Liver (tissue), 9 donors: Measurements from ENCODE around the gene AMT. TPM values are rescaled to one million over a fixed set of nuclear protein-coding genes. Genes with fewer than 3 reads are reported as not detected.

Source experiments
- DNase-seq: peaks from one replicate; pipeline ENCODE4 v3.0.0-alpha.2; 2017; ENCODE audit warnings: low spot score
- H3K27ac ChIP-seq, 2 donors: one replicate each; pipeline ENCODE4 v1.7.0; 2013; ENCODE audit warnings: inconsistent platforms in 2 of 2, low read length in 2 of 2, control low read depth in 1 of 2, low read depth in 1 of 2, mild to moderate bottlenecking in 1 of 2
- H3K27me3 ChIP-seq, 4 donors: one replicate each; pipeline versions ENCODE4 v1.6.1 to v1.7.0; 2013; ENCODE audit warnings: low read length in 3 of 4, inconsistent platforms in 1 of 4, mild to moderate bottlenecking in 1 of 4, moderate library complexity in 1 of 4; ENCODE audit not compliant: control insufficient read depth in 4 of 4, insufficient read depth in 4 of 4
- H3K36me3 ChIP-seq, 4 donors: one replicate each; pipeline versions ENCODE4 v1.6.1 to v1.7.0; 2013; ENCODE audit warnings: low read length in 3 of 4, mild to moderate bottlenecking in 3 of 4, low read depth in 1 of 4, moderate library complexity in 1 of 4; ENCODE audit not compliant: control insufficient read depth in 4 of 4, insufficient read depth in 3 of 4
- H3K4me1 ChIP-seq, 4 donors: one replicate each; pipeline versions ENCODE4 v1.6.1 to v1.7.0; 2013; ENCODE audit warnings: low read length in 3 of 4, mild to moderate bottlenecking in 3 of 4, moderate library complexity in 1 of 4; ENCODE audit not compliant: control insufficient read depth in 4 of 4, insufficient read depth in 4 of 4
- H3K4me3 ChIP-seq, 3 donors: one replicate each; pipeline versions ENCODE4 v1.6.1 to v1.7.0; 2013; ENCODE audit warnings: low read length in 3 of 3, control low read depth in 1 of 3, low read depth in 1 of 3, mild to moderate bottlenecking in 1 of 3
- H3K9ac ChIP-seq, 2 donors: one replicate each; pipeline ENCODE4 v1.7.0; 2013; ENCODE audit warnings: low read length in 2 of 2, mild to moderate bottlenecking in 2 of 2, moderate library complexity in 2 of 2, control low read depth in 1 of 2, low read depth in 1 of 2
- H3K9me3 ChIP-seq, 4 donors: one replicate each; pipeline versions ENCODE4 v1.6.1 to v1.7.0; 2013; ENCODE audit warnings: low read length in 3 of 4; ENCODE audit not compliant: control insufficient read depth in 4 of 4
- ATF3 ChIP-seq: IDR thresholded peaks from 2 replicates; pipeline ENCODE4 v1.6.1; 2016; ENCODE audit warnings: antibody characterized with exemption
- EGR1 ChIP-seq, 2 donors: IDR thresholded peaks; 2 replicates each; pipeline ENCODE4 v1.6.1; 2016 to 2018; ENCODE audit warnings: antibody characterized with exemption in 2 of 2, low read depth in 2 of 2
- FOXA1 ChIP-seq: IDR thresholded peaks from 2 replicates; pipeline ENCODE4 v1.6.1; 2016; ENCODE audit warnings: antibody characterized with exemption
- FOXA2 ChIP-seq: IDR thresholded peaks from 2 replicates; pipeline ENCODE4 v1.6.1; 2016; ENCODE audit warnings: antibody characterized with exemption
- GABPA ChIP-seq, 2 donors: IDR thresholded peaks in 1 of 2; conservative IDR thresholded peaks in 1 of 2; 2 replicates each; pipeline ENCODE4 v1.6.1; 2016; ENCODE audit warnings: antibody characterized with exemption in 2 of 2, mild to moderate bottlenecking in 1 of 2, moderate library complexity in 1 of 2
- HNF4A ChIP-seq, 2 donors: conservative IDR thresholded peaks; 2 replicates each; pipeline ENCODE4 v1.6.1; 2016; ENCODE audit warnings: antibody characterized with exemption in 2 of 2, mild to moderate bottlenecking in 2 of 2
- HNF4G ChIP-seq: IDR thresholded peaks from 2 replicates; pipeline ENCODE4 v1.6.1; 2016; ENCODE audit warnings: antibody characterized with exemption
- JUND ChIP-seq, 2 donors: IDR thresholded peaks; 2 replicates each; pipeline ENCODE4 v1.6.1; 2016; ENCODE audit warnings: antibody characterized with exemption in 2 of 2
- NR2F2 ChIP-seq: IDR thresholded peaks from 2 replicates; pipeline ENCODE4 v1.6.1; 2016; ENCODE audit warnings: antibody characterized with exemption
- RAD21 ChIP-seq, 2 donors: IDR thresholded peaks; 2 replicates each; pipeline ENCODE4 v1.6.1; 2016; ENCODE audit warnings: antibody characterized with exemption in 2 of 2, mild to moderate bottlenecking in 2 of 2
- RXRA ChIP-seq, 2 donors: IDR thresholded peaks; 2 replicates each; pipeline ENCODE4 v1.6.1; 2017 to 2018; ENCODE audit warnings: antibody characterized with exemption in 2 of 2, mild to moderate bottlenecking in 1 of 2
- SP1 ChIP-seq: IDR thresholded peaks from 2 replicates; pipeline ENCODE4 v1.6.1; 2018; ENCODE audit warnings: antibody characterized with exemption, mild to moderate bottlenecking
- TAF1 ChIP-seq: conservative IDR thresholded peaks from 2 replicates; pipeline ENCODE4 v1.6.1; 2016; ENCODE audit warnings: antibody characterized with exemption, mild to moderate bottlenecking
- YY1 ChIP-seq: IDR thresholded peaks from 2 replicates; pipeline ENCODE4 v1.6.1; 2016; ENCODE audit warnings: antibody characterized with exemption, mild to moderate bottlenecking
- ZBTB33 ChIP-seq: IDR thresholded peaks from 2 replicates; pipeline ENCODE4 v1.6.1; 2016; ENCODE audit warnings: antibody characterized with exemption
- WGBS: extraction: QIAGEN DNeasy Blood & Tissue Kit; methylation state at CpG from one replicate; pipeline ENCODE4 v1.1.7; 2013; 5-methylcytosine and 5-hydroxymethylcytosine counted together
- polyA plus RNA-seq, 2 donors: library from polyadenylated mRNA; stranded (reverse) in 1 of 2; unstranded in 1 of 2; fragments of 200-250 nt in 1 of 2; fragments of >200 nt in 1 of 2; fragmentation: Nextera tagmentation in 1 of 2; extraction: Ambion mirVana in 1 of 2; gene quantifications; one replicate each; pipeline versions ENCODE4 v1.2.1 to v1.2.3, GENCODE V29; 2013 to 2015
- total RNA-seq, 2 donors: library from RNA; depleted of rRNA; stranded (reverse); fragments of >200 nt; gene quantifications; one replicate each; pipeline ENCODE4 v1.2.3, GENCODE V29; 2014
- TF ChIP-seq, protein P1 (sequence below): IDR thresholded peaks from 2 replicates; pipeline ENCODE4 v1.6.1; 2016; ENCODE audit warnings: antibody characterized with exemption
- TF ChIP-seq, protein P2 (sequence below): IDR thresholded peaks from 2 replicates; pipeline ENCODE4 v1.6.1; 2016; ENCODE audit warnings: antibody characterized with exemption, mild to moderate bottlenecking
- donor health status: healthy.
- donor health status: healthy.
- donor health status: healthy.
- donor health status: healthy.
- donor health status: healthy.

AMT gene
- total and polyA plus RNA-seq, 4 donors = 15.6 to 28.7 (median 25.5) TPM

GRCh38 chr3:49411968-49412631 is 10.2 kb downstream of the AMT start, which contains the start of the genes RHOA and TCTA:
Gene RHOA (minus strand): TSS chr3:49411976. CDS start chr3:49375589, 36,387 bp downstream.
Gene TCTA (plus strand): TSS chr3:49412423. CDS start chr3:49412427, 4 bp downstream.
- Histone ChIP-seq H3K27me3 (no peaks in the 10 kb centered on the region), H3K36me3 (peaks cover 0 to 11% (median 2%) of the 10 kb centered on the region in 4 donors), H3K27ac (peak within 1 kb of the TSS; percentile 58 to 93), H3K9ac (peak within 1 kb of the TSS; percentile 93 to 100), H3K4me3 (peak within 1 kb of the TSS; percentile 93 to 98 (median 94)), H3K9me3 (no peaks in the 10 kb centered on the region), H3K4me1 (peaks cover 8 to 36% (median 28%) of the 10 kb centered on the region in 4 donors)
- DNase-seq = peak; percentile 98
- under 1% methylated on average over 62 of the region's 62 CpGs for WGBS
- TF ChIP-seq TAF1 (peak; percentile 79), GABPA (IDR thresholded peaks at IDR 0.05 in 1 of 2, conservative IDR thresholded peaks at IDR 0.05 in 1 of 2) (peak in 1 of 2 donors; percentile 71), HNF4A (conservative IDR thresholded peaks at IDR 0.05) (no peak), RXRA (IDR thresholded peaks at IDR 0.05) (peak in 1 of 2 donors; percentile 39), RAD21 (IDR thresholded peaks at IDR 0.05) (peak in 1 of 2 donors; percentile 32), JUND (IDR thresholded peaks at IDR 0.05) (peak in 1 of 2 donors; percentile 48), YY1 (peak; percentile 97), SP1 (peak; percentile 81), EGR1 (IDR thresholded peaks at IDR 0.05; ENCODE audit: low read depth in 2 of 2) (peak in 1 of 2 donors; percentile 39)
- TF ChIP-seq, protein P1, sequence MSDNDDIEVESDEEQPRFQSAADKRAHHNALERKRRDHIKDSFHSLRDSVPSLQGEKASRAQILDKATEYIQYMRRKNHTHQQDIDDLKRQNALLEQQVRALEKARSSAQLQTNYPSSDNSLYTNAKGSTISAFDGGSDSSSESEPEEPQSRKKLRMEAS = no peak
- TF ChIP-seq, protein P2, sequence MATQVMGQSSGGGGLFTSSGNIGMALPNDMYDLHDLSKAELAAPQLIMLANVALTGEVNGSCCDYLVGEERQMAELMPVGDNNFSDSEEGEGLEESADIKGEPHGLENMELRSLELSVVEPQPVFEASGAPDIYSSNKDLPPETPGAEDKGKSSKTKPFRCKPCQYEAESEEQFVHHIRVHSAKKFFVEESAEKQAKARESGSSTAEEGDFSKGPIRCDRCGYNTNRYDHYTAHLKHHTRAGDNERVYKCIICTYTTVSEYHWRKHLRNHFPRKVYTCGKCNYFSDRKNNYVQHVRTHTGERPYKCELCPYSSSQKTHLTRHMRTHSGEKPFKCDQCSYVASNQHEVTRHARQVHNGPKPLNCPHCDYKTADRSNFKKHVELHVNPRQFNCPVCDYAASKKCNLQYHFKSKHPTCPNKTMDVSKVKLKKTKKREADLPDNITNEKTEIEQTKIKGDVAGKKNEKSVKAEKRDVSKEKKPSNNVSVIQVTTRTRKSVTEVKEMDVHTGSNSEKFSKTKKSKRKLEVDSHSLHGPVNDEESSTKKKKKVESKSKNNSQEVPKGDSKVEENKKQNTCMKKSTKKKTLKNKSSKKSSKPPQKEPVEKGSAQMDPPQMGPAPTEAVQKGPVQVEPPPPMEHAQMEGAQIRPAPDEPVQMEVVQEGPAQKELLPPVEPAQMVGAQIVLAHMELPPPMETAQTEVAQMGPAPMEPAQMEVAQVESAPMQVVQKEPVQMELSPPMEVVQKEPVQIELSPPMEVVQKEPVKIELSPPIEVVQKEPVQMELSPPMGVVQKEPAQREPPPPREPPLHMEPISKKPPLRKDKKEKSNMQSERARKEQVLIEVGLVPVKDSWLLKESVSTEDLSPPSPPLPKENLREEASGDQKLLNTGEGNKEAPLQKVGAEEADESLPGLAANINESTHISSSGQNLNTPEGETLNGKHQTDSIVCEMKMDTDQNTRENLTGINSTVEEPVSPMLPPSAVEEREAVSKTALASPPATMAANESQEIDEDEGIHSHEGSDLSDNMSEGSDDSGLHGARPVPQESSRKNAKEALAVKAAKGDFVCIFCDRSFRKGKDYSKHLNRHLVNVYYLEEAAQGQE = peak; percentile 68

GRCh38 chr3:49411535-49411967 is 10.7 kb downstream of the AMT start:
- H3K4me1 ChIP-seq = peaks cover 8 to 38% (median 28%) of the 10 kb centered on the region in 4 donors

More at GRCh38 chr3:49411535-49411967, 10.7 kb downstream of the AMT start:
- H3K9ac ChIP-seq = peak overlapping the region; percentile 79 to 96
- DNase-seq = no peak
- TF ChIP-seq RAD21 (IDR thresholded peaks at IDR 0.05) (no peak), EGR1 (IDR thresholded peaks at IDR 0.05; ENCODE audit: low read depth in 2 of 2) (no peak), GABPA (IDR thresholded peaks at IDR 0.05 in 1 of 2, conservative IDR thresholded peaks at IDR 0.05 in 1 of 2) (no peak), ATF3 (no peak), FOXA2 (no peak), FOXA1 (no peak), JUND (IDR thresholded peaks at IDR 0.05) (no peak), ZBTB33 (no peak), NR2F2 (no peak), SP1 (no peak), HNF4G (no peak), RXRA (IDR thresholded peaks at IDR 0.05) (no peak)
- TF ChIP-seq, protein P1 = no peak
- peak overlapping the region; percentile 77 to 98 (median 93) for H3K4me3 ChIP-seq
- no peaks in the 10 kb centered on the region for H3K9me3 ChIP-seq
- H3K27me3 ChIP-seq = no peaks in the 10 kb centered on the region
- peak overlapping the region; percentile 58 to 93 for H3K27ac ChIP-seq
- peaks cover 0 to 6% (median 2%) of the 10 kb centered on the region in 4 donors for H3K36me3 ChIP-seq
- WGBS = under 1% methylated on average over 59 of the region's 59 CpGs
